Measurements from ENCODE around the gene PACRG.

The PACRG gene

GRCh38 chr6:163364641-163365040, 636.9 kb downstream of the PACRG start:
- Histone ChIP-seq H3K4me1 (ENCODE audit: control insufficient read depth in 1 of 2, insufficient read depth in 1 of 2, low read depth in 1 of 2, low read length in 1 of 2) (no peaks in the 10 kb centered on the region), H3K36me3 (no peaks in the 10 kb centered on the region), H3K27me3 (no peaks in the 10 kb centered on the region), H3K9me3 (no peaks in the 10 kb centered on the region), H3K27ac (no peak overlapping the region), H3K4me3 (ENCODE audit: low read depth in 1 of 2, low read length in 1 of 2) (no peak overlapping the region)
- TF ChIP-seq CTCF (IDR thresholded peaks at IDR 0.05): no peak

All from neutrophil (primary cell).